Stimulated activated CD8-positive, alpha-beta memory T cell treated with anti-CD3 and anti-CD28 coated beads, Interleukin-12 subunit alpha, Interleukin-12 subunit beta, amount 100 ng/mL, for 24 hours (primary cell): Measurements from ENCODE around the gene SLFN12.
A peak's percentile ranks its signal among the peaks of the same experiment; 100 is the strongest.
"Not testable (repeated sequence)": the region's sequence is repeated elsewhere in the genome, so short reads cannot be mapped to it uniquely, and the experiment has no call there.

Source experiments
- DNase-seq: peaks from one replicate; pipeline ENCODE4 v3.0.0-alpha.2; 2020; ENCODE audit errors: extremely low read depth

Gene SLFN12

DNA sequence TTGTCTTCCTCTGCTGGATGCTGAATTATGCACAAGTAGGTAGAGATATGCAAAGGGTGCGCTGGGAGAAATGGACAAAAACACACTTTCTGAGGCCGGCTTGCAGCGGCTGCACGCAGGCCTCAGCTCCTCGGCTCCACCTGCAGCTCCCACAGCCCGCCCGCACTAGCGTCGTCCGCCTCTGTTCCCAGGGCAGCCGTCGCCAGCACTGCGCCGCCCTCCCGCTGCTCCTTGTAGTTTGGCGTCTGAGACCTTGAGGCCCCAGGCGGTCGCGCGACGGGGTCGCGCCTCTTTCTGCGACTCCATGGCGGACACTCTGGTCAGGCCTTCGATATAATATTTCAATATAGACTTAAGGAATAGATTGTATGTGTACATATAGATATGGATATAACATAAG is 24.8 kb downstream of the SLFN12 start:
- DNase-seq: no peak

DNA sequence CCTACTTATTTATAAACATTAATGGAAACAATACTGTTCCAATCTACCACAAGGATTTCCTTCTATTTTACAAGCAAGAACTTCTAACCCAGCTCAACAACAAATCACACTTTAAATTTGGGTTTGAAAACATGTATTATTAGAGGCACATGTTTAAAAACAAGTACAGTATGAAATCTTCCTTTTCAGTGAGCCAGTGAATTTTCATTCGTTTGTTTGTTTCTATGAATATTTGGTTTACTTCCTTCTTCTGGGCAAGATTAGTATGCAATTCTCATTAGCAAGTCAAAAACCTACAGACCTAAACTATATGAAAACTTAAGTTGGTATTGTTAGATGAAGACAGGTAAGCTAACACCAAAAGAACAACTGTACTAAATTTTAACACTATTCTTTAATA is 25.7 kb downstream of the SLFN12 start:
- no peak for DNase-seq

- DNase-seq: no peak
Measured at GRCh38 chr17:35404360-35404759, 27.9 kb downstream of the SLFN12 start.

DNA sequence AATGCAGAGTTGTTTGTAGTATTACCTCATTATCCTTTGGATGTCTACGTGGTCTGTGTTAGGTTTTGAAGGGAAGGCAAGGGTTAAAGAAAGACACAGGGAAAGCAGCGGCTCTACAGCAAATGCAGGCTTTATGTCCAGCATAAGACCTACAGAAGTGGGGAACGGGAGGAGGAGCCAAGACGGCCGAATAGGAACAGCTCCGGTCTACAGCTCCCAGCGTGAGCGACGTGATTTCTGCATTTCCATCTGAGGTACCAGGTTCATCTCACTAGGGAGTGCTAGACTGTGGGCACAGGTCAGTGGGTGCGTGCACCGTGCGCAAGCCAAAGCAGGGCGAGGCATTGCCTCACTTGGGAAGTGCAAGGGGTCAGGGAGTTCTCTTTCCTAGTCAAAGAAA is 38.5 kb downstream of the SLFN12 start:
- not testable (repeated sequence) for DNase-seq

DNA sequence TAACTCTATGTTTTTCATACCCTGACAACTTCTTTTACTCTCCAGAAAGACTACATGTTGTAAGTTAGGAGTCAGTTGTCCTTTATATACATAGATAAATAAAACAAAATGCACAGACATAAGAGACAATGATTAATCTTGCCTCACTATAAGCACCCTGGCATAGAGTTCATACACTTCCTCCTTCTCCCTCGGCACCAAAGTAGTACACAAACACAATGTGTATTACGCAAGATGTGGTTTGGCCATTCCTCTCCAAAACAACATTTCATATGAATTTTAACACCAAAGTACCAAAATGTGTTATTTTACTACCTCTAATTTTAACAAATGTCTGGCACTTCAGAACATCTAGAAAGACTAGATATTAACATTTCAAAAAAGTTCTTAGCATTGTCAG is 41.6 kb downstream of the SLFN12 start:
- no peak for DNase-seq

- no peak for DNase-seq
Measured at GRCh38 chr17:35390156-35390555, 42.1 kb downstream of the SLFN12 start.

- DNase-seq: no peak
Measured at GRCh38 chr17:35387496-35387895, 44.8 kb downstream of the SLFN12 start.

GRCh38 chr17:35377706-35378105 is 54.6 kb downstream of the SLFN12 start:
- DNase-seq: no peak

DNA sequence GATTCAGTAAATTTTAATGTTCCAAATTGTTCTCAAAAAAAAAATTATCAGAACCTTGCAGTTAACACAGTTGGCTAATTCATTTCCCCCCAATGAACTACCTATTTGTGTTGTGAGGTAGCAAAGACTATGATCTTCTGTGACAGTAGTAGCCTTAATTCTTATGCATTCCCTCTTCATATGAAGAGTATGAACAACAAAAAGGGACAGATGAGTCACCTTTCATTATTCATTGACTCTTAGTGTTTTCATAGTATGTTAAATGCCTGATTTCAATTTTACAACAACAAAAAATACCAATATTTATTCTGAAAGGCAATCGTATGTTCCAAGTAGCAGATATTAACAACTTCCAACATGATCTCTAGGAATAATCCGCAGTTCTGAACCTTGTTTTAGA is 55.2 kb downstream of the SLFN12 start:
- DNase-seq: no peak

GRCh38 chr17:35376245-35376644 is 56.1 kb downstream of the SLFN12 start:
- no peak for DNase-seq

- DNase-seq: no peak
Measured at GRCh38 chr17:35374766-35375344, 57.4 kb downstream of the SLFN12 start.

GRCh38 chr17:35373984-35374765 is 58.1 kb downstream of the SLFN12 start:
- DNase-seq: no peak

GRCh38 chr17:35373534-35373983 is 58.7 kb downstream of the SLFN12 start, which contains the start of gene SLFN11:
Gene SLFN11, minus strand, starts transcription at chr17:35373621. Its CDS starts 9,814 bp downstream, at chr17:35363807.
- DNase-seq: peak; percentile 68

DNA sequence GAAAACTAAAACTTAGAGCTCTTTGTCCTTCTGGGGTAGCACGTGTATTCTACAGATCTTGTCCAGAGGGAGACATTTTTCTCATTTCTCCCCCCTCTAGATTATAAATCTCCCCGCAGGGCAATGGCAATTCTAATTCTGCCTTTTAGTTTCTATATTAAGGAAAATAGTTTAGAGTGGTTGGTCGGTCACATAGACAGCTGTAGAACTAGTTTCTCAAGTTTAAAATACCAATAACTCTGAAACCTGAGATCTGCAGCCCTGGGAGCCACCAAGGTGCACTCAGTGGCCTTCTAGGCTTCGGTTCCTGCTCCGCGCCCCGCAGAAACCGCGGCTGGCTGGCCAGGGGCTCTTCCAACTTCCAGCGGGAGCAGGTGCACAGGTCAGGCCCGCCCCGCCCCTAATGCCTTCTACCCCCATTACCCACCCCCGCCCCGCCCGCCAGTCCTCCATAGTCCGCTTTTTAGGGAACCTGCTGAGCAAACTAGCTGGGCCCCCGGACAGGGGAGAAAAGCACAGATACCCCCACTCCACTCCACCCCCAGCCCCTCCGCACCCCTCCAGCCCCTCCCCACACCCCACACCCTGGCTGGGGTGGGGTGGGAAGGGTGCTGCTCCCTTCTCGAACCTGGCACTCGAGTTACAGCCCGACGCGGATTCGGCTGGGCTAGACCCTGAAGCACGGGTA is 59.3 kb downstream of the SLFN12 start:
- DNase-seq: no peak

GRCh38 chr17:35371934-35372333 is 60.4 kb downstream of the SLFN12 start:
- DNase-seq: no peak

- no peak for DNase-seq
Measured at GRCh38 chr17:35368081-35368830, 64.0 kb downstream of the SLFN12 start.

GRCh38 chr17:35361027-35361426 is 71.3 kb downstream of the SLFN12 start:
- DNase-seq: no peak
